GM03348 (cell line): ENCODE results near the gene HYAL1.

Experiments used
- DNase-seq: peaks from one replicate; pipeline ENCODE4 v3.0.0; 2012; ENCODE audit warnings: low spot score

The HYAL1 gene

GRCh38 chr3:50260027-50260941 is 43.1 kb downstream of the HYAL1 start:
- peak; percentile 97 for DNase-seq

GRCh38 chr3:50259432-50260026 is 43.8 kb downstream of the HYAL1 start:
- no peak for DNase-seq

GRCh38 chr3:50258979-50259378 is 44.4 kb downstream of the HYAL1 start:
- no peak for DNase-seq

GRCh38 chr3:50258029-50258680 is 45.2 kb downstream of the HYAL1 start:
- no peak for DNase-seq

GRCh38 chr3:50256978-50257890 is 46.1 kb downstream of the HYAL1 start:
- DNase-seq = no peak

GRCh38 chr3:50255251-50255615 is 48.1 kb downstream of the HYAL1 start:
- DNase-seq = no peak

- no peak for DNase-seq
Observed at GRCh38 chr3:50254577-50255250, 48.7 kb downstream of the HYAL1 start.

- peak; percentile 40 for DNase-seq
Observed at GRCh38 chr3:50251220-50251619, 52.2 kb downstream of the HYAL1 start.

GRCh38 chr3:50250514-50250913 is 52.9 kb downstream of the HYAL1 start:
- DNase-seq = no peak
